Measurements from ENCODE around the gene PTP4A2.

PTP4A2 gene

DNA sequence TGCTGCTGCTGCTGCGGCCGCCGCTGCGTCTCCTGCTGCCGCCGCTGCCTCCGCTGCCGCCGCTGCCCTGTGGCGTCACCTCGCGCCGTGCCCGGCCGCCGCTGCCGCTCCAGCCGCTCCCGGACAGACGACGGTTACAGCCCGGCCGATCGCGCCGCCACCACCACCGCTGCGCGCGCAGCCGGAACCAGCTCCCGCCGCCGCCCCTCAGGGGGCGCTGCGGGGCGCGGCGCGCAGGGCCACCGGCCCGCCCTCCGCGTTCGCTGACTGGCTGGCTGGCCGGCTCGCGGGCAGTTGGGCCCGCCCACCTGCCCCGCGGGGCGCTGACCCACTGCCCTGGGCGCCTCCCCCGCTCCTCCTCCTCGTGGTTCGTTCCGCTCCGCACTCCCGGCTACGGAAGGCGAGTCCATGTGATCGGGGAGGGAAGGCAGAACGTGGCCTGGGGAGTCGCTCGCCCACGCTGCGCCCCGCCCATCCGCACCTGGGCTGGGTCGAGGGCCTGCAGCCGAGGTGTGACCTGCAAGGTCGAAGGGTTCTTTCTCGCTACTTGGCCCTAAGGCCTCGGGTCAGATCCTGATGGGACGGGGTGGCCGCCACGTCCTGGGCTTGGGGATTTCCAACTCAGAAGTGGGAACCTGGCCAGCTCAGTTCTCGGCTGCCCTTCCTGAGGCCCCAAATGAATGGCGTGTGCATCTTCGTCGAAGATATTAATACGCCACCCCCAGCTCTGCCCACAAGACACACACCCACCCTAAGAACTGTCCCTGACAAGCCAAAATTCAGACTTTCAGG lies at the start of gene PTP4A2:
PTP4A2 (minus strand) TSS at position 185 of the 792 bp plus-strand sequence. CDS start 19,303 bp downstream, outside the sequence.
- peak; percentile 69 for DNase-seq (ENCODE audit: low read depth)

DNA sequence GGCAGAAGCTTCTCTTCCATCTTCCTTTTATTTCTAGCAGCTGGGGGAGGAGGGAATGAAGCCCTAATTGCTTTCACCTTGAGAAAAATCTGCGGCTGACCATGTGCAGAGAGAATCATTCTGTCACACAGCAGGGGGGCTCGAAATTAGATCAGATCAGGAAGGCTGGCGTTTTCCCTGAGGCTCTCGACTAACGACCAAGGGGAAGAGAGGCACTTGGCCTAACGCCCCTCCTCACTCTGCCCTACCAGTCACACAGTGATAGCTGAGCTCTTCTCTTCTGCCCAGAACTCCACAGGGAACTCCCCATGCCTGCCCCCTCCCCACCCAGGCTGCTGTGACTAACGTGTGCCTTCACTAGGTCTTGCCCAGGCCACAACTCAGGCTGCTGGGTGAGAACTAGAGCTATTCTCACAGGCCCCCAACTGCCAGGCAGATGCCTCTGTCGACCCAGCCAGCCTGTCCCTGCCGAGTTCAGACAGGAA lies 49.0 kb upstream of the PTP4A2 start:
- no peak for DNase-seq (ENCODE audit: low read depth)

DNA sequence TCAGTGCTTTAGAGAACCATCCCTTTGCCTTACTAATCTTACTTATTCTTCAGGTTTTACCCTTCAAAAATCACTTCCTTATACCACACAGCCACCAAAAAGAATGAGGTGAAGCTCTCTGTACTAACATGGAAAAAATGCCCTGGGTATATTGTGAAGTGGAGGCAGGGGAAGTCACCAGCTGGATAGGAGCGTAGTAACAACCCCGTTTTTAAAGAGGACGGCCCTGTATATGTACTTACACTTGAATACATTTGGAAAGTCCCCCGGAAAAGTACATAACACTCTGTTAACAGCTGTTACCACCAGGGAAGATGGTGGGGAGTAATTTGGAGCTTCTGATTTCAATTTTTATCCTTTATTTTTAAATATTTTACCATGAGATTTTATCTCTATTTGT lies 47.3 kb upstream of the PTP4A2 start:
- no peak for DNase-seq (ENCODE audit: low read depth)

DNA sequence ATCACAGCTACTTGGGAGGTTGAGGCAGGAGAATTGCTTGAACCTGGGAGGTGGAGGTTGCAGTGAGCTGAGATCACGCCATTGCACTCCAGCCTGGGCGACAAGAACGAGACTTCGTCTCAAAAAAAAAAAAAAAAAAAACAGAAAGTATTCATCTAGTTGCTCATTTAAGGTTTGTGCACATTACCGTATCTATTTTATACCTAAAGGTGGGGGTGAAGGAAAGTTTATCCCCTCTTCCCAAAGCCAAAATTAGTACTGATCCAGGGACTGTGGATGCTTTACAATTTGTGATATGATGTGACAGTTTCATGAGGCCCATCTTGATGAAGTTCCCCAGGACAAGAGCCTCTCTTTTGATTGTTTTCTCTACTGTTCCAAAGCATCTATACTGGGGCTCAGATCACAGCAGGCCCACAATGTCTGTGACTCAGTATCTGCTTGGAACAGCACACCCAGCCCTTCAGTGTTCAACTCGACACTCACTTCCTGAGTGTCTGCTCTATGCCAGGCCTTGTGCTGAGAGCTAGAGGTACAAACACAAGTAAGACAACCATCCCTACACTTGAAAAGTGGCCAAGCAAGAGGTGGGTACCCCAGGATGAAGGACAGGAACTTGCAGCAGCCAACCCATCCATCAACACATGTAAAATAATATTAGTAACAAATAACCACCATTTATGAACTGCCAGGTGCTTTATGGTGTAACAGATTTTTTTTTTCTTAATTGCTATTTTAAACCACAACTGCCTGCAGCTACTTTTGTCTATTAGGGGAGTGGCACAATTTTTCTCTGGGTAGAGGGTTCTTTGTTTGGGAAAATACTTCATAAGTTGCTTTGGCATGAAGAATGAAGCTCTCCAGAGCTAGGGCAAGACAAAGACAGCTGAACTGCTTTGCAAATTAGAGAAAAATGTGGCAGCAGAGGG lies 46.5 kb upstream of the PTP4A2 start:
- peak; percentile 13 for DNase-seq (ENCODE audit: low read depth)

DNA sequence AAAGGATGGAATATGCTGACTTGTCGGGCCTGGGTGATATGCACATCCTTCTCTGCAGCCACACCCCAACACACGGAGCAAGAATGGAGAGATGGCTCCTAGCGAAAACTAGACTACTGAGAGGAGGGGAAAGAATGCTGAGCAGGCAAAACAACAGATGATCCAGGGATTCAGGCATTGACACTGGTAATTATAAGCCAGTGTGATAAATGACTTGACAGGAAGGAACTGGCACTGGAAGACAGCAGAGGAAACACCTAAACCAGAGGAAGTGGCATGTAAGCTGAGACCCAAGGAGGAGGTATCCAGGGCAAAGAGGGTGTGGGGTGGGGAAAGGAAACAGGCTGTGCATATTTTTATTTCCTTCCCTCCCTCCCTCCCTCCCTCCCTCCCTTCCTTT lies 43.8 kb upstream of the PTP4A2 start:
- peak; percentile 23 for DNase-seq (ENCODE audit: low read depth)

DNA sequence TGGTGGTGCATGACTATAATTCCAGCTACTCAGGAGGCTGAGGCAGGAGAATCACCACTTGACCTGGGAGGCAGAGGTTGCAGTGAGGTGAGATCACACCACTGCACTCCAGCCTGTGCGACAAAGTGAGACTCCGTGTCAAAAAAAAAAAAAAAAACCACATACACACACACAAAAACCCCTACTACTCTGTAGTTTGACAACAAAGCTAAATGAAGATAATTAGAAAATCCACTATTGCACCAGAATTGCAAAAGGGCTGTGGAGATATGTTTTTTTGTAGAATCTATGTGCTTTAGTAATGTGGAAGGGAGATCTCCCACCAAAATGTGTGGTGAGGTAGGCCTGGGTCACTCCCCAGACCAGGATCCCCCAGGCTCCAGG lies 43.3 kb upstream of the PTP4A2 start:
- DNase-seq (ENCODE audit: low read depth) = no peak

DNA sequence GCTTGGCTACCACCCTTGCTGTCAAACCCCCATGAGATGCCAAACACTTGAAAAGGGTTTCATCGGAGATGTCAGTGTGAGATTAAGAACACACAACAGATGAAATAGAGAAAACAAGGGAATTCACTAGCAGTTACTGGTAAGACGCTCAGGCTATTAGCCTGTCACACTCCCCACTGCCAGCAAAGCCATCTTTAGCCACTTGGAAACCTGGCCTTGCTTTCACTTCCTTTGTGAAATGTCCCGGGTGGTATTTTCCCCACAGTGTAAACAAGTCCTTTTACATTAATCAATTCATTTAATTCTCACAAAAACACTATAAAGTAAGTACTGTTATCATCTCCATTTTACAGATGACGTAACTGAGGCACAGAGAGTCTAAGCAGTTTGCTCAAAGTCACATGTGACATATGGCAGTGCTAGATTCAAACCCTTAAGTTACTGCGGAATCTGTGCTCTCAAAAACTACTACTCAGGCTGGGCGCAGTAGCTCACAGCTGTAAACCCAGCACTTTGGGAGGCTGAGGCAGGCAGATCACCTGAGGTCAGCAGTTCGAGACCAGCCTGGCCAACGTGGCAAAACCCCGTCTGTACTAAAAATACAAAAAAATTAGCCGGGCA lies 42.8 kb upstream of the PTP4A2 start:
- no peak for DNase-seq (ENCODE audit: low read depth)

DNA sequence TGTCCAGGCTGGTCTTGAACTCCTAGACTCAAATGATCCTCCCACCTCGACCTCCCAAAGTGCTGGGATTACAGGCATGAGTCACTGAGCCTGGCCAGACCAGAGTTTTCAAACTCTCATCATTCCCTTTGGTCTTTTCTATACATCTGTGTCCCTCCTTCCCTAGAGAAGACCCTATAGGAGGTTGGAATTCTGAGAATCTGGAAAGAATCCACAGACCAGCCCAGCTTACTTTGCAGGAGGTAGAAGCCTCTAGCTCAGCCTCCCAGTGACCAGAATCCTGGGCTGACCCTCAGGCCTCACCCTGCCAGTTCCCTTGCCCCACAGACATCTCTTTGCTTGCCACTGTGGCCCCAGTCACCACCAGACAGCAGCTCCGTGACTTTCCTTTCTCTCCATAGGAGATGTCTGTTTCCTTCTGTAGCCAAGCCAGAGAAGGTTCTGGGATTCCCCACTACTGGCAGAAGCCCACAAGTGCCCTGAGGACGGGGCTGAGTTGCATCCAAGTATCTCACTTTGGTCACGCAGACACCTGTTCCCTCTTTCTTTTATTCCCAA lies 40.8 kb upstream of the PTP4A2 start:
- no peak for DNase-seq (ENCODE audit: low read depth)

DNA sequence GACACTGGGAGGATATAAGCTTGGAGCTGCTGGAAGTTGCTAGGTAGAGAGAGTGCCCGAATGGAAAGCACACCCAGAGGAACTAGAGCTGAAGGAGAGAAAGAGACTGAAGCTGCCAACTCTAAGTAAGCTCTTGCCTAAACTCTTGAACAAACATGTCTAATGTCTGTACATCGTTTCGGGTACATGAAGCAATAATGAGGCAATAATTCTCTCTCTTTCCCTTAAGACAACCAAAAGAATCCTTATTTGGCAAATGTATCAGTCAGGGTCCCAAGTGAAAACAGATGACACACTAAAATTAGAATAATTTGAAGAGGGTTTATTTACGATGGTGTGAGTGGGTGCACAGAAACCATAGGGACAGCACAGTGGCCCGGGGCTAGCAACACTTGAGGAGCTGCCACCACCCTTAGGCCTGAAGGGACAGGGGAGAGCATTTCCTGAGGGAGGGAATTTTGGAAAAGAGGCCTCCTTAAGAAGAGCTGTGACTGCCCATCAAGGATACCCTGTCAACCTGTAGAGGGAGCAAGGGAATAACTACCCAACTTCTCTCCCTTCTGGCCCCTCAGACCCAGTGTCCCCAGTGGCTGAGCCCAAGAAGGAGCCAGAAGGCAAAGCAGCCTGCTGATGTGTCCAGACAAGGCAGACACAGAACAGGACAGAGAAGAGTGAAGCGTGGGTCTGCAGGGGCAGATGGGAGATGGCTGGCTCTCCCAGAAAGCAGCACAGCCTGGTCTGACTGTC lies 39.4 kb upstream of the PTP4A2 start:
- no peak for DNase-seq (ENCODE audit: low read depth)

DNA sequence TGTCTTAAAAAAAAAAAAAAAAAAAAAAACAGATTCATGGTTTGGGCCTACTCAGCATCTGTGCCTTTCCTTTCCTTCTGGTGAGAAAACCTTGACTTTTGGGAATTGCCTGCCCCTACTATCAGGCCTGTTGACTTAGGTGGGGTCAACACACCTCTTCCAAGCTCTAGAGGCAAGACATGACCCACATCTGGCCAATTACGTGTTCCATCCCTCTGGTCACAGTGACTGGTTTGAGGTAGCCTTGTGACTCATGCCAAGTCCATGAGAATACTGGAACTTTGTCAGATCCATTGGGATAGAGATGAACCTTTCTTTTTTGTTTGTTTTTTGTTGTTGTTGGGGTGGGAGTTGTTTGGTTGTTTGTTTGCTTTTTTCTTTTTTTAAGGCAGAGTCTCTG lies 38.2 kb upstream of the PTP4A2 start:
- DNase-seq (ENCODE audit: low read depth) = no peak

DNA sequence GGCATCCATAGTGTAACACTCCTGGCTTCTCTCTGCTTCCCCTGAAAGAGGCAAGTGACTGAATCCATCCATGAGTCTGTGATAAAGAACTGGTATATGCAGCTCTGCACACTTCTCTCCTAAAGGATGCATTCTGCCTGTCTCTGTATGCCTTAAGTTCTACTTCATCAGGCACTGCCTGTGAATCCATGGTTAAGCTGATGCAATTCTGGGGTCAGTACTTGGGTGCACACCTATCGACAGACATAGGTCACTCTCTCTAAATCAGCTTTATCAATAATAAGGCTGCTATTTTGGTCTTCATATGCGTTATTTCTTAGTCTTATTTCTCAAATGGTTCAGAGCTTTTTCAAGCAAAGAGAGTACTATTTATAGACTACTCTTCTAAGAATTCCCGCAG lies 32.7 kb upstream of the PTP4A2 start:
- DNase-seq (ENCODE audit: low read depth) = no peak

DNA sequence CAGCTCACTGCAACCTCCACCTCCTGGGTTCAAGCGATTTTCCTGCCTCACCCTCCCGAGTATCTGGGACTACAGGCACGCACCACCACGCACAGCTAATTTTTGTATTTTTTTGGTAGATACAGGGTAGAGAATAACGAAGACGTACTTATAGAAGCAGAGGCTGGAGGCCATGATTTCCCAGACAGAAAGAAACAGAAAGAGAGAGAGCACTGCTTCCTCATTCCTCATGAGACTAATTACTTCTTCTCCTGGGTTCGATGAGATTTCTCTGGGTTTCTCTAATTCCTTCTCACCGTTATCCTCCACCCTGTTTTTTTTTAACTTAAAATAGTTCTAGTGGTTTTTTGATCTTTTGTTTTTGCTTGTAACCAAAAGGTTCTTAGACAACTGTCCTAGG lies 23.4 kb upstream of the PTP4A2 start:
- DNase-seq (ENCODE audit: low read depth) = no peak

DNA sequence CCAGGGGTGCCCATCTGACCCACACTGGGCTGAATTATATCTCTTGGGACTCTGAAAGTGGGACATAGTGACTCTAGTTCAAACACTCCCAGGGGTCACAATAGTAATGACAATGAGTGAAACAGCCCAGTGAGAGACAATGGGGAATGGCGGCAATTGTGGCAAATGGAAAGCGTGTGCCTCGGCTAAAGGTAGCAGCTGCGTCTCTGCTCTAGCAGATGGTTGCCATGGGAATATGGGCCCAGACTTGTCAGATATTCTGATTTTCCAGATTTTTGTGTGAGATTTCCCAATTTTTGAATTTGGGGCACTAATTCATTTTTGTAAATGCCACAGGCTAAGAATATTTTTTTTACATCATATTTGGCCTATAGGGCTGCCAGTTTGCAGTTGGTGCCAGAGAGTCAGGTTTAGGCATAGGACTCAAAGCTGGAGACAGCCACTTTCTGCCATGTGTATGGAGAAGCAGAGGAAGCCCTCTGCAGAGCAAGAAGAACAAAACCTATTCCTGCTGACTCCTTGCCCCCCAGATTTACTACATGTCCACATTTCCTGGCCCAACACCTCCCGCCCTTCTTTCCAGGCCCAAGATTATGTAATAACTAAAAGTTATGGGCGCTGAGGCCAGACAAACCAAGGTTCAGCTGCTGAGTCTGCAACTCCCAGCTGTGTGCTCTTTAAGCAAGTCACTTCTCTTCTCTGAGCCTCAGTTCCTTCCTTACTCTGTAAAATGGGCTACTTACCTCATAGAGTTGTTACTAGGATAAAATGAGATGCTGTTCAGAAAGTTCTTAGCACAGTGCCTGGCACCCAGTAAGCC lies 21.6 kb upstream of the PTP4A2 start:
- no peak for DNase-seq (ENCODE audit: low read depth)

DNA sequence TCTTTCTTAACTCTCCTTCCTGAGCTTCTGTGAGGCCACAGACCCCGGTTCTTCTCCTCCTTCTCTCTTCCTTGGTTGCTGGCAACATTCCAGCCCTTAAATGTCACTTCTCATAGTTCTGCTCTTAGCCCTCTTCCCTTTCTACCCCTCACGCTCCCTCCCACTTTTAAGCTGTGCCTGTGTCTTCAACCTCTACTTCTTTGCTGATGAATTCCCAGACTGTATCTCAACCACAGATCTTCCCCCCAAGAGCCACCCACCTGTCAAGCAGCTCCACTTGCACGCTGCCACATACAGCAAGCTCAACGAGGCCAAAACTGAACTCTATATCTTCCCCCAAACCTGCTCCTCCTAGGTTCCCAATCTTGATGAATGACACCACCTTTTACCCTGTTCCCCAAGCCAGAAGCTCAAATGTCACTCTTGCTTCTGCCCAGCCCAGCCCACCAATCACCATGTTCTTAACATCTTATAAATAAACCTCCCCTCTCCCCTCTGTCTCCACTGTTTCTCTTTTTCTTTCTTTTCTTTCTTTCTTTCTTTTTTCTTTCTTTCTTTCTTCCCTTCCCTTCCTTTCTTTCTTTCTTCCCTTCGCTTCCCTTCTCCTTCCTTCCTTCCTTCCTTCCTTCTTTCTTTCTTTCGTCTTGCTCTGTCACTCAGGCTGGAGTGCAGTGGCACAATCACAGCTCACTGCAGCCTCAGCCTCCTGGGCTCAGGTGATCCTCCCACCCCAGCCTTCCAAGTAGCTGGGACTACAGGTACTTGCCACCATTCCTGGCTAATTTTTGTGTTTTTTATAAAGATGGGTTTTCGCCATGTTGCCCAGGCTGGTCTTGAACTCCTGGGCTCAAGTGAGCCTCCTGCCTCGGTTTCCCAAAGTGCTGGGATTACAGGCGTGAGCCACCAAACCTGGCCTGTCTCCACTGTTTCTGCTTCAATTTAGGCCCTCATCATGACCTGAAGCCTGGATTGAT lies 19.8 kb upstream of the PTP4A2 start:
- DNase-seq (ENCODE audit: low read depth) = no peak

DNA sequence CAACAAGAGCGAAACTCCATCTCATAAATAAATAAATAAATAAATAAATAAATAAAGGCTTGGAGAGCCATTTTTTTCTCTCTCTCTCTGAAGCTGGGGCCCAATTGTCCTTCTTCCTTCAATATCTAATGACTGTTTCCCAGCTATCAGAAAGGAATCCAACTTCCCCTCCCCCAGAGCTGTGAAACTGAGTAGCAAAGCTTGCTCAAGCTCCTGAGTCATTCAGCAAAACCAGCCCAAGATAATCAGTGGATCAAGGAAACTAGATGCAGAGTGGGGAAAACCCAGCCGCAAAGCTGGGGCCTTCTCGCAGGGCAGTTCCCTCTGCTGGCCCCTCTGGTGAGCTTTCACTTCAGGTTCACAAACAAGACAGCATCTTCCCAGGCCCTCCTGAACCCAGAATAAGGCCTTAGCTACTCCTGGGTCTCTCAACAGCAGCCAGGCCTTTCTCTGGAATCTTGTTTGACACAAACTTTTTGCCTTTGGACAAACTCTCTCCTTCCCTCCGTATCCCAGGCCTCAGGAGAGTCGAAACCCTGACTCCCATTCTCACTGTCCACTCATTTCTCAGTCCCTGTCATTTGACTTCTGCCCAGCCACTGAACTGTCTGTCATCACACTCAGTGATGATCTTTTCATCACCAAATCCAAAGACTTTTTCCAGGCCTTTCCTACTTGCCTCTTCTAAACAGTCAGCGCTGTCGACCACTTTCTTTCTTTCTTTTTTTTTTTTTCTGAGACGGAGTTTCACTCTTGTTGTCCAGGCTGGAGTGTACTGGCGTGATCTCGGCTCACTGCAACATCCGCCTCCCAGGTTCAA lies 18.0 kb upstream of the PTP4A2 start:
- peak; percentile 71 for DNase-seq (ENCODE audit: low read depth)

DNA sequence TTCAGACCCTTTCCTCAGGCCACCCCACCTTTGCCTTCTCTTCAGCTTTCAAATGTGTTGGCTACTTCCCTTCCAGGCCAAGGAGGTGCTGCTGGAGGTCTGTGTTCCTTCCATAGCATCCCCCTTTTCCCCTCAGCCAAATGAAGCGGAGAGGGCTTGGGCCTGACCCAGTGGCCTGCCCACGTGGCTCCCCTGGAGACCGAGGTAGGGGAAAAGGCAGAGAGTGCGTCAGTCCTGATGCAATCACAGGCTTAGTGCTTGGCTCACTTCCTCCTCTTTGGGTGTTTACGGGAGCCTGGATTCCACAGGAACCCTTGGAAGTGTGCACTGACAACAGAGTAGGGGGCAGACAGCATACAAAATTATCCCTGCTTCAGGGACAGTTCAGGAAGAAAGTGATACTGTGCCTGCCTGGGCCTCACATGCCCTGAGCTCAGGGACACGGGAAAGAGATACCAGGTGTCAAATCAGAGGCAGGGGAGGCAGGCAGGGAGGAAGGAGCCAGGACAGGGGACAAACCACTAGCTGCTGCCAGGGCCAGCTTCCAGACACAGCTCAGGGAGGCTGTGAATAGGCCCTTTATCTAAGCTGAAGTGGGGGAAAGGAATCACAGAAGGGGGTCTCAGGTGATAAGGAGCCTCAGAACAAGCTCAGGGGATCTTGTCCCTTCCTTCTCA lies 16.6 kb upstream of the PTP4A2 start:
- no peak for DNase-seq (ENCODE audit: low read depth)

DNA sequence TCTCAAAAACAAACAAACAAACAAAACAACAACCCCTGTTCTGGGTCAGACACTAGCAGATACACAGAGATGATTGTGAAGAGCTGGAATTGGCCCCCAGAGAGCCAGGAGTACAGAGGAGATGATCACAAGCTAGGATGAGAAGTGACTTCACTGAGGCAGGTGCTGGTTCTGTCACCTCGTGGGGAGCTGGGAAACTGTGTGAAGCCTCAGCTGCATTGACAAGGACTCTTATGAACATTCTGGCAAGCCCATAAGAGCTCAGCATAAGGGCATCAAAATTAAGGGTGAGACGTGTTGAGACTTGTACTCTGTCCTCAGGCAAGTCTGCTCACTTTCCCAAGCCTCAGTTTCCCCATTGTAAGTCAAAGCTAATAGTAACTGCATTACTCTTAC lies 14.7 kb upstream of the PTP4A2 start:
- DNase-seq (ENCODE audit: low read depth) = no peak

DNA sequence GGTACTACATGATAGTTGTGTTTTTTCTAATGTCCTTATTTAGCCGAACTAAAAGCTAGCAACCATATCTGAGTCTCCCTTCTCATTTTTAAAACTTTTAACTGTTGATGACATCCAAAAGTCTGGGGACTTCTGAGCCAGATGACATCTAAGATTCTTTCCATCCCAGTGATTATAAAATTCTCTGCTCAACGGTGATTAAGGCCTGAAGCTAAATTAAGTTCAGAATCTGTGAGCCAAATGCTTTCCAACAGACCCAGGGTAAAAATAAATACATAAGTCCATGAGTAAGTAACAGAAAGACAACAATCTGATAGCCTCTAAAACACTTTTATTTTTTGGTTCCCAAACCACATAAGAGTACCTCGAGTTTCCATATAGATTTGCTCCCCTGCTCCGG lies 13.1 kb upstream of the PTP4A2 start:
- DNase-seq (ENCODE audit: low read depth) = no peak

Data from T-helper 22 cell (primary cell).